NCI-H1930 (cell line): ENCODE data around the gene MUC5AC.

ENCODE experiments used
- DNase-seq, 2 experiments: peaks; one replicate each; lab custom pipeline; 2025; lab: John Stamatoyannopoulos, UW

The MUC5AC gene

GRCh38 chr11:1197431-1197885 is 39.7 kb downstream of the MUC5AC start:
- DNase-seq = no peak

GRCh38 chr11:1197886-1198560 is 40.3 kb downstream of the MUC5AC start:
- DNase-seq = no peak

- no peak for DNase-seq
Observed at GRCh38 chr11:1198561-1199240, 40.9 kb downstream of the MUC5AC start.

- DNase-seq = no peak
Observed at GRCh38 chr11:1199241-1199750, 41.5 kb downstream of the MUC5AC start.

- no peak for DNase-seq
Observed at GRCh38 chr11:1199751-1200610, 42.2 kb downstream of the MUC5AC start.

- no peak for DNase-seq
Observed at GRCh38 chr11:1200611-1201191, 42.9 kb downstream of the MUC5AC start.

GRCh38 chr11:1201395-1202153 is 43.8 kb downstream of the MUC5AC start:
- no peak for DNase-seq

- no peak for DNase-seq
Observed at GRCh38 chr11:1202154-1202775, 44.5 kb downstream of the MUC5AC start.

- peak; percentile 36 to 69 for DNase-seq
Observed at GRCh38 chr11:1202776-1203504, 45.2 kb downstream of the MUC5AC start.

GRCh38 chr11:1203505-1204271 is 45.9 kb downstream of the MUC5AC start:
- DNase-seq = no peak

- no peak for DNase-seq
Observed at GRCh38 chr11:1204381-1205101, 46.8 kb downstream of the MUC5AC start.

GRCh38 chr11:1205121-1205986 is 47.6 kb downstream of the MUC5AC start:
- no peak for DNase-seq

GRCh38 chr11:1205987-1206331 is 48.2 kb downstream of the MUC5AC start:
- no peak for DNase-seq

- DNase-seq = no peak
Observed at GRCh38 chr11:1206391-1207271, 48.9 kb downstream of the MUC5AC start.

GRCh38 chr11:1207401-1208143 is 49.8 kb downstream of the MUC5AC start:
- DNase-seq = no peak

GRCh38 chr11:1208144-1208393 is 50.3 kb downstream of the MUC5AC start:
- DNase-seq = no peak
